Lower lobe of right lung (tissue), 2 donors: ENCODE measurements around the gene ADAMTS2. TPM values are rescaled to one million over a fixed set of nuclear protein-coding genes. Genes with fewer than 3 reads are reported as not detected.

Experiments
- ATAC-seq, 2 donors: fragments of 200-7000 bp; cut with Tn5 transposase; one replicate each; pipeline ENCODE4 v1.9.1; 2020 to 2022; ENCODE audit warnings: mild to moderate bottlenecking in 2 of 2, moderate library complexity in 2 of 2
- DNase-seq: peaks from one replicate; pipeline ENCODE4 v3.0.0-alpha.2; 2020
- H3K27ac ChIP-seq: fragments of 200-600 bp; one replicate; pipeline ENCODE4 v1.8.0; 2022
- H3K27me3 ChIP-seq: fragments of 200-600 bp; one replicate; pipeline ENCODE4 v1.8.0; 2022; ENCODE audit warnings: low read depth
- H3K36me3 ChIP-seq: fragments of 200-600 bp; one replicate; pipeline ENCODE4 v1.8.0; 2022; ENCODE audit warnings: mild to moderate bottlenecking
- H3K4me1 ChIP-seq: fragments of 200-600 bp; one replicate; pipeline ENCODE4 v1.8.0; 2022
- H3K4me3 ChIP-seq: fragments of 200-600 bp; one replicate; pipeline ENCODE4 v1.8.0; 2022; ENCODE audit warnings: mild to moderate bottlenecking
- H3K9me3 ChIP-seq: fragments of 200-600 bp; one replicate; pipeline ENCODE4 v1.8.0; 2022
- intact Hi-C: fragments of 100-400 bp; cut with DNase I; formaldehyde crosslinking; loops from one replicate; pipeline ENCODE4 v1.11.0; 2022
- total RNA-seq: library from RNA; stranded (reverse); fragmentation: NEBNext Ultra II Directional; extraction: Animal tissue kit (Norgen Biotek cat#: 25700); gene quantifications from one replicate; pipeline ENCODE4 v1.2.1, GENCODE V29; 2021
- TF ChIP-seq, protein P1 (sequence below): fragments of 200-600 bp; IDR thresholded peaks from one replicate; pipeline ENCODE4 v1.8.0; 2022; ENCODE audit warnings: antibody characterized with exemption, mild to moderate bottlenecking
- donor health status: DM: no; HTN: yes; CAD: no; lungs with severe emphysema.

Gene ADAMTS2
- total RNA-seq, 1 donor from 2014 or later = 13.0 TPM

GRCh38 chr5:179079165-179079987 is 265.9 kb downstream of the ADAMTS2 start:
- ATAC-seq = no peak
- Histone ChIP-seq H3K4me1 (no peaks in the 10 kb centered on the region), H3K4me3 (no peak overlapping the region), H3K27me3 (no peaks in the 10 kb centered on the region), H3K9me3 (peaks cover 100% of the 10 kb centered on the region), H3K36me3 (peaks cover 37% of the 10 kb centered on the region), H3K27ac (no peak overlapping the region)
- no peak for DNase-seq
- TF ChIP-seq, protein P1, sequence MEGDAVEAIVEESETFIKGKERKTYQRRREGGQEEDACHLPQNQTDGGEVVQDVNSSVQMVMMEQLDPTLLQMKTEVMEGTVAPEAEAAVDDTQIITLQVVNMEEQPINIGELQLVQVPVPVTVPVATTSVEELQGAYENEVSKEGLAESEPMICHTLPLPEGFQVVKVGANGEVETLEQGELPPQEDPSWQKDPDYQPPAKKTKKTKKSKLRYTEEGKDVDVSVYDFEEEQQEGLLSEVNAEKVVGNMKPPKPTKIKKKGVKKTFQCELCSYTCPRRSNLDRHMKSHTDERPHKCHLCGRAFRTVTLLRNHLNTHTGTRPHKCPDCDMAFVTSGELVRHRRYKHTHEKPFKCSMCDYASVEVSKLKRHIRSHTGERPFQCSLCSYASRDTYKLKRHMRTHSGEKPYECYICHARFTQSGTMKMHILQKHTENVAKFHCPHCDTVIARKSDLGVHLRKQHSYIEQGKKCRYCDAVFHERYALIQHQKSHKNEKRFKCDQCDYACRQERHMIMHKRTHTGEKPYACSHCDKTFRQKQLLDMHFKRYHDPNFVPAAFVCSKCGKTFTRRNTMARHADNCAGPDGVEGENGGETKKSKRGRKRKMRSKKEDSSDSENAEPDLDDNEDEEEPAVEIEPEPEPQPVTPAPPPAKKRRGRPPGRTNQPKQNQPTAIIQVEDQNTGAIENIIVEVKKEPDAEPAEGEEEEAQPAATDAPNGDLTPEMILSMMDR = no peak
- intact Hi-C loops = no loop called here

DNA sequence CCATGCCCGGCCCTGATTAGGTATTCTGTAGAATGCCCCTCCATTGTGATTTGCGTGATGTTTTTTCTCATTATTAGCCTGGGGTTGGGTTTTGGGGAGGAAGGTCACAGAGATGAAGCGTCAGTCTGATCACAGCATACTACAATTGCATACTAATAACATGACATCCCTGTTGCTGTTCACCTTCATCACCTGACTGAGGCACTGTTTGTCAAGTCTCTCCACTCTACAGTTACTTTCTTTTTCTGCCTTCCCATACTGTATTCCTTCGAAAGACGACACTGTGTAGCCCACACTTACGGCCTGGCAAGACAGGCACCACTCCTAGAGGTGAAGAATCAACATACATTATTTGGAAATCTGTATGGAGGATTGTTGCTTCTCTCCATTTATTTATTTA is 279.6 kb downstream of the ADAMTS2 start:
- Histone ChIP-seq H3K4me3 (no peak overlapping the region), H3K9me3 (peaks cover 68% of the 10 kb centered on the region), H3K27ac (no peak overlapping the region), H3K36me3 (peaks cover 34% of the 10 kb centered on the region), H3K27me3 (no peaks in the 10 kb centered on the region), H3K4me1 (peaks cover 11% of the 10 kb centered on the region)
- DNase-seq = no peak
- intact Hi-C loops = no loop called here
- TF ChIP-seq, protein P1 = no peak
- ATAC-seq = no peak

DNA sequence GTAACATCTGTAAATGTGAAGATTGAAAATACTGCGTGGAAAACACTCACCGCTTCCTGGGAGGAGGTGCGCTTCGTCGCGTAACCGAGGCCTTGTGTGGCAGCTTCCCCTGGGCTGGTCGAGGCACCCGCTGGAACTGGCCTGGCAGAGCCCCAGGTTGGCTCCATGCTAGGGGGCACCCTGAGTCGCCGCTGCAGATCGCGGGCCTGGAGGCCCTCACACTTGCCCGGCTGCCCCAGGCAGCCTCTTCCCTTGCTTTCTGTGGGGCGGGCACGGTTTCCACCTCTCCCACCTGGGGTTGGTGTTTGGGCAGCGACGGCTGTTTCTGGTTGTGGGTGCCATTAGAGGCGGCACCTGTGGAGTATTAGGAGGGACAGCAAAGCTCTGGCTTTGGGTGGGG is 284.2 kb downstream of the ADAMTS2 start:
- H3K4me1 ChIP-seq = peaks cover 14% of the 10 kb centered on the region
- peak overlapping the region; percentile 95 for H3K4me3 ChIP-seq
- DNase-seq (no peak), ATAC-seq (no peak)
- TF ChIP-seq, protein P1 = no peak
- peaks cover 16% of the 10 kb centered on the region for H3K36me3 ChIP-seq
- H3K9me3 ChIP-seq = peaks cover 22% of the 10 kb centered on the region
- H3K27ac ChIP-seq = peak overlapping the region; percentile 85
- intact Hi-C loops = no loop called here
- no peaks in the 10 kb centered on the region for H3K27me3 ChIP-seq

Other genes starting within 250 kb of the ADAMTS2 start
- gene RUFY1, start 205.1 kb upstream of the ADAMTS2 start, total RNA-seq = 58.8 TPM